Loucy (cell line): ENCODE measurements around the gene PARP12.

Experiments
- H2AFZ ChIP-seq: fragments of 200-600 bp; sonication (generic); 2 replicates; pipeline ENCODE4 v1.6.0; 2016; ENCODE audit warnings: antibody characterized with exemption, mild to moderate bottlenecking, low read length, moderate library complexity
- H3F3A ChIP-seq: fragments of 200-600 bp; 2 replicates; pipeline ENCODE4 v1.6.0; 2016; ENCODE audit warnings: antibody characterized with exemption, low read depth, mild to moderate bottlenecking
- H3K27me3 ChIP-seq: fragments of 200-600 bp; sonication (generic); 2 replicates; pipeline ENCODE4 v1.6.1; 2014; ENCODE audit warnings: low read length, mild to moderate bottlenecking; ENCODE audit not compliant: insufficient read depth, poor library complexity, severe bottlenecking
- H3K36me3 ChIP-seq: fragments of 200-600 bp; sonication (generic); 2 replicates; pipeline ENCODE4 v1.6.1; 2016; ENCODE audit warnings: low read length; ENCODE audit not compliant: insufficient read depth
- H3K4me1 ChIP-seq: fragments of 200-600 bp; sonication (generic); 2 replicates; pipeline ENCODE4 v1.5.1; 2014; ENCODE audit warnings: low read length, mild to moderate bottlenecking; ENCODE audit not compliant: insufficient read depth, poor library complexity, severe bottlenecking
- H3K4me2 ChIP-seq: fragments of 200-600 bp; sonication (generic); 2 replicates; pipeline ENCODE4 v1.6.0; 2014; ENCODE audit warnings: antibody characterized with exemption, low read length, low read depth, mild to moderate bottlenecking; ENCODE audit not compliant: poor library complexity, severe bottlenecking
- H3K4me3 ChIP-seq: fragments of 200-600 bp; sonication (generic); 2 replicates; pipeline ENCODE4 v1.5.1; 2014; ENCODE audit warnings: low read length, mild to moderate bottlenecking, mixed read lengths; ENCODE audit not compliant: poor library complexity, severe bottlenecking
- H3K79me2 ChIP-seq: fragments of 200-600 bp; sonication (generic); 2 replicates; pipeline ENCODE4 v1.6.1; 2014; ENCODE audit warnings: low read length; ENCODE audit not compliant: insufficient read depth
- H3K9ac ChIP-seq: fragments of 200-600 bp; sonication (generic); 2 replicates; pipeline ENCODE4 v1.6.0; 2014; ENCODE audit warnings: mild to moderate bottlenecking, low read depth, low read length, moderate library complexity; ENCODE audit not compliant: poor library complexity, severe bottlenecking
- H3K9me2 ChIP-seq: fragments of 200-600 bp; sonication (generic); replicated peaks from 2 replicates; pipeline ENCODE4 v1.6.1; 2016; ENCODE audit warnings: low read depth, low read length, mixed read lengths
- H3K9me3 ChIP-seq: fragments of 200-600 bp; sonication (generic); 2 replicates; pipeline ENCODE4 v1.6.1; 2014; ENCODE audit warnings: mild to moderate bottlenecking, antibody characterized with exemption, low read length, low read depth; ENCODE audit not compliant: insufficient read depth
- H4K20me1 ChIP-seq: fragments of 200-600 bp; sonication (generic); 2 replicates; pipeline ENCODE4 v1.6.0; 2014; ENCODE audit warnings: antibody characterized with exemption, low read length, mild to moderate bottlenecking; ENCODE audit not compliant: insufficient read depth, poor library complexity, severe bottlenecking
- CTCF ChIP-seq: fragments of 200-600 bp; sonication (generic); conservative IDR thresholded peaks from 2 replicates; pipeline ENCODE4 v1.5.1; 2014; ENCODE audit warnings: mild to moderate bottlenecking, antibody characterized with exemption, low read length
- EZH2phosphoT487 ChIP-seq: fragments of 200-600 bp; IDR thresholded peaks from 2 replicates; pipeline ENCODE4 v1.6.1; 2018; ENCODE audit warnings: antibody characterized with exemption, mild to moderate bottlenecking, moderate library complexity, borderline replicate concordance

The PARP12 gene

GRCh38 chr7:140013676-140014075 lies 49.1 kb downstream of the PARP12 start:
- TF ChIP-seq EZH2phosphoT487, result no peak
- no peak for TF ChIP-seq CTCF
- Histone ChIP-seq H3K79me2 (no peaks in the 10 kb centered on the region), H3K4me1 (no peaks in the 10 kb centered on the region), H3K4me3 (no peak overlapping the region), H4K20me1 (no peaks in the 10 kb centered on the region), H3K36me3 (no peaks in the 10 kb centered on the region), H3K9ac (no peak overlapping the region), H3K9me2 (no peaks in the 10 kb centered on the region), H3K27me3 (no peaks in the 10 kb centered on the region), H3K4me2 (no peak overlapping the region), H3K9me3 (no peaks in the 10 kb centered on the region), H3F3A (no peaks in the 10 kb centered on the region), H2AFZ (no peak overlapping the region)

- Histone ChIP-seq H3K27me3 (no peaks in the 10 kb centered on the region), H3K9ac (no peak overlapping the region), H2AFZ (no peak overlapping the region), H3K4me1 (no peaks in the 10 kb centered on the region), H3K79me2 (no peaks in the 10 kb centered on the region), H3K4me2 (no peak overlapping the region), H3K4me3 (no peak overlapping the region), H4K20me1 (no peaks in the 10 kb centered on the region), H3F3A (no peaks in the 10 kb centered on the region), H3K9me2 (no peaks in the 10 kb centered on the region), H3K9me3 (no peaks in the 10 kb centered on the region), H3K36me3 (no peaks in the 10 kb centered on the region)
- TF ChIP-seq CTCF, result no peak
- no peak for TF ChIP-seq EZH2phosphoT487
These were observed 52.4 kb downstream of the PARP12 start for GRCh38 chr7:140010194-140010895.

- H3K9me3 ChIP-seq, result no peaks in the 10 kb centered on the region
- H3F3A ChIP-seq, result no peaks in the 10 kb centered on the region
- H3K9ac ChIP-seq, result no peak overlapping the region
- H3K4me3 ChIP-seq, result no peak overlapping the region
- no peaks in the 10 kb centered on the region for H3K79me2 ChIP-seq
- H3K36me3 ChIP-seq, result no peaks in the 10 kb centered on the region
- H2AFZ ChIP-seq, result no peak overlapping the region
- H4K20me1 ChIP-seq, result no peaks in the 10 kb centered on the region
- H3K4me2 ChIP-seq, result no peak overlapping the region
- H3K27me3 ChIP-seq, result no peaks in the 10 kb centered on the region
- no peaks in the 10 kb centered on the region for H3K9me2 ChIP-seq
- no peaks in the 10 kb centered on the region for H3K4me1 ChIP-seq
- no peak for TF ChIP-seq CTCF
- no peak for TF ChIP-seq EZH2phosphoT487
These were observed 53.0 kb downstream of the PARP12 start for GRCh38 chr7:140009735-140010134.
